Measurements from ENCODE around the gene RMDN3. TPM values are rescaled to one million over a fixed set of nuclear protein-coding genes. Genes with fewer than 3 reads are reported as not detected.

RMDN3 gene
- total and polyA plus RNA-seq, 9 of the 15 experiments (the other 6 are each of a cell fraction or from before 2014, with no cell fraction given): 8.1 to 38.2 (median 25.9) TPM

- no peak for TF ChIP-seq IRF9 (tag; IDR thresholded peaks at IDR 0.05)
- no peak for TF ChIP-seq ZNF282 (CRISPR knock-in tag; IDR thresholded peaks at IDR 0.05)
- no peak for TF ChIP-seq PHB (CRISPR knock-in tag; IDR thresholded peaks at IDR 0.05)
- no peak for TF ChIP-seq PHB2 (IDR thresholded peaks at IDR 0.05; ENCODE audit: low read depth)
- no peak; the same call in 1 of the 2 replicates for TF ChIP-seq GTF2F1 (IDR thresholded peaks at IDR 0.05; ENCODE audit: low read depth, low read length)
- TF ChIP-seq TAF1 (IDR thresholded peaks at IDR 0.05; ENCODE audit: control insufficient read depth, extremely low read depth, insufficient read depth, low read length, severe bottlenecking): peak; percentile 78
- TF ChIP-seq PHF21A (IDR thresholded peaks at IDR 0.05; ENCODE audit: borderline replicate concordance, low read depth): no peak
- peak; percentile 71; the same call in 1 of the 2 replicates for TF ChIP-seq MBD2 (IDR thresholded peaks at IDR 0.05; ENCODE audit: borderline replicate concordance, low read depth)
- peak; percentile 60; the same call in 1 of the 2 replicates for TF ChIP-seq ZBTB2 (IDR thresholded peaks at IDR 0.05)
- TF ChIP-seq MYC (IDR thresholded peaks at IDR 0.05; ENCODE audit: low read depth, low read length): peak; percentile 61; the same call in 1 of the 2 replicates
- no peak for TF ChIP-seq MYC (CRISPR knock-in tag; IDR thresholded peaks at IDR 0.05; ENCODE audit: borderline replicate concordance, low read depth)
- no peak; a peak in 1 of 6 replicates for TF ChIP-seq ZBTB11 (CRISPR knock-in tag; IDR thresholded peaks at IDR 0.05)
- TF ChIP-seq TAF9B (IDR thresholded peaks at IDR 0.05; ENCODE audit: partially characterized antibody): peak; percentile 79
- TF ChIP-seq IRF1 (CRISPR knock-in tag; IDR thresholded peaks at IDR 0.05; ENCODE audit: borderline replicate concordance): no peak
These were observed 60.2 kb downstream of the RMDN3 start, which contains the start of gene RAD51 (continued) for GRCh38 chr15:40694688-40695468.

Measured in K562 (cell line).